Kidney epithelial cell (primary cell): Measurements from ENCODE around the gene PTPMT1. TPM values are rescaled to one million over a fixed set of nuclear protein-coding genes. Genes with fewer than 3 reads are reported as not detected.

ENCODE experiments used
- DNase-seq: peaks from one replicate; pipeline ENCODE4 v3.0.0-alpha.2; 2010; ENCODE audit warnings: low read depth
- H3K27me3 ChIP-seq: 2 replicates; pipeline ENCODE4 v1.6.0; 2011; ENCODE audit warnings: low read length; ENCODE audit not compliant: control insufficient read depth, insufficient read depth
- H3K36me3 ChIP-seq: 2 replicates; pipeline ENCODE4 v1.5.1; 2011; ENCODE audit warnings: low read length; ENCODE audit not compliant: control insufficient read depth, insufficient read depth
- H3K4me3 ChIP-seq: 2 replicates; pipeline ENCODE4 v1.5.1; 2011; ENCODE audit warnings: low read depth, mild to moderate bottlenecking, control low read depth, low read length
- CTCF ChIP-seq: IDR thresholded peaks from 2 replicates; pipeline ENCODE4 v1.5.1; 2011; ENCODE audit warnings: mild to moderate bottlenecking, moderate library complexity, low read length, control low read depth, inconsistent platforms; ENCODE audit not compliant: insufficient read depth, poor library complexity, severe bottlenecking
- total RNA-seq: library from RNA; depleted of rRNA; stranded (reverse); fragments of >200 nt; gene quantifications from 2 replicates; pipeline ENCODE4 v1.2.3, GENCODE V29; 2015

The PTPMT1 gene
- total RNA-seq, 1 donor from 2014 or later: 166 TPM

GRCh38 chr11:47573321-47573720 is 7.9 kb downstream of the PTPMT1 start:
- Histone ChIP-seq H3K36me3 (peaks cover 2% of the 10 kb centered on the region), H3K27me3 (no peaks in the 10 kb centered on the region), H3K4me3 (no peak overlapping the region)
- DNase-seq: no peak
- no peak for TF ChIP-seq CTCF

GRCh38 chr11:47577460-47578041 is 12.2 kb downstream of the PTPMT1 start:
- H3K36me3 ChIP-seq: peaks cover 4% of the 10 kb centered on the region
- H3K4me3 ChIP-seq: no peak overlapping the region
- no peaks in the 10 kb centered on the region for H3K27me3 ChIP-seq
- no peak for DNase-seq
- TF ChIP-seq CTCF: no peak

- DNase-seq: peak; percentile 41
- no peaks in the 10 kb centered on the region for H3K27me3 ChIP-seq
- peak within 1 kb of the TSS; percentile 83 for H3K4me3 ChIP-seq
- no peak for TF ChIP-seq CTCF
- peaks cover 2% of the 10 kb centered on the region for H3K36me3 ChIP-seq
These were observed 13.4 kb downstream of the PTPMT1 start, which contains the start of the genes KBTBD4 and NDUFS3 for GRCh38 chr11:47578524-47579494. Gene KBTBD4 (minus strand): TSS chr11:47578970. CDS start chr11:47578951, 19 bp downstream. Gene NDUFS3 (plus strand): TSS chr11:47579074. CDS start chr11:47579092, 18 bp downstream.

- Histone ChIP-seq H3K4me3 (no peak overlapping the region), H3K36me3 (peaks cover 2% of the 10 kb centered on the region), H3K27me3 (no peaks in the 10 kb centered on the region)
- no peak for TF ChIP-seq CTCF
- no peak for DNase-seq
These were observed 18.4 kb downstream of the PTPMT1 start for GRCh38 chr11:47583844-47584243.

GRCh38 chr11:47586098-47586855 is 20.9 kb downstream of the PTPMT1 start, which contains the start of gene FAM180B:
Gene FAM180B (plus strand): TSS chr11:47586678. CDS start chr11:47586769, 91 bp downstream.
- H3K4me3 ChIP-seq: no peak within 1 kb of the TSS
- TF ChIP-seq CTCF: no peak
- H3K36me3 ChIP-seq: peaks cover 2% of the 10 kb centered on the region

More at GRCh38 chr11:47586098-47586855, 20.9 kb downstream of the PTPMT1 start, which contains the start of gene FAM180B:
- no peak for DNase-seq
- peaks cover 15% of the 10 kb centered on the region for H3K27me3 ChIP-seq
